AG09309 (cell line): ENCODE measurements around the gene SLC4A11.
"Not testable (repeated sequence)": the region's sequence is repeated elsewhere in the genome, so short reads cannot be mapped to it uniquely, and the experiment has no call there.

Source experiments
- DNase-seq: peaks from one replicate; pipeline ENCODE4 v3.0.0-alpha.2; 2010; ENCODE audit warnings: low read depth
- H3K4me3 ChIP-seq: 2 replicates; pipeline ENCODE4 v1.5.1; 2011; ENCODE audit warnings: mild to moderate bottlenecking, low read depth, low read length, moderate library complexity; ENCODE audit not compliant: control insufficient read depth
- CTCF ChIP-seq: IDR thresholded peaks from 2 replicates; pipeline ENCODE4 v1.5.1; 2011; ENCODE audit warnings: mild to moderate bottlenecking, low read depth, low read length, inconsistent platforms; ENCODE audit not compliant: insufficient read depth, control insufficient read depth; ENCODE audit errors: missing control alignments

SLC4A11 gene

GRCh38 chr20:3221398-3222226 lies 17.4 kb downstream of the SLC4A11 start:
- no peak for DNase-seq
- no peak overlapping the region for H3K4me3 ChIP-seq
- TF ChIP-seq CTCF = no peak

GRCh38 chr20:3218307-3218988 lies 20.5 kb downstream of the SLC4A11 start:
- TF ChIP-seq CTCF = peak; percentile 76
- no peak for DNase-seq
- H3K4me3 ChIP-seq = no peak overlapping the region

GRCh38 chr20:3215359-3215917 lies 23.6 kb downstream of the SLC4A11 start:
- not testable (repeated sequence) for DNase-seq, H3K4me3 ChIP-seq

- DNase-seq = no peak
- H3K4me3 ChIP-seq = no peak overlapping the region
- no peak for TF ChIP-seq CTCF
These were observed 25.8 kb downstream of the SLC4A11 start for GRCh38 chr20:3213226-3213625.

- peak overlapping the region; percentile 89 for H3K4me3 ChIP-seq
- DNase-seq = no peak
- no peak for TF ChIP-seq CTCF
These were observed 28.6 kb downstream of the SLC4A11 start for GRCh38 chr20:3210346-3210745.

- no peak for DNase-seq
- H3K4me3 ChIP-seq = peak overlapping the region; percentile 89
These were observed 29.1 kb downstream of the SLC4A11 start for GRCh38 chr20:3209946-3210317.

More at GRCh38 chr20:3209946-3210317, 29.1 kb downstream of the SLC4A11 start:
- TF ChIP-seq CTCF = no peak
